ENCODE data around the gene CFDP1.

DNA sequence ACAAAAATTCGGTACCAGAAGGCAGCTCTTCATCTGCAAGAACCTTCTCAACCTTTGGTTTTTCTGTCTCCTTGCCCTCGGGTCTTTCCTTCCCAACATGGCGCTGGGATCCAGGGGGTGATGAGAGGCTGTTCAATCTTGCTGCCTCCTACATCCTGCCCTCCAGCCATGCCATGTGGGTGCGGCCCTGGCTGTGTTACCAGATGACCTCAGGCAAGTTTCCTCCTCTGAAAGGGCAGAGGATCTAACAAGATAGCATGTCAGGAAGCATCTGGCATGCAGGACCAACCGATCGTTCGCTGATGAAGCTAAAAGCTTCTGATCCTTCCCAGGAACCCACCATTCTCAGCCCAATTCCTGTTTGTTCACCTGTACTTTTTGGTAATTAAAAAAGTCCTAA lies 145.1 kb downstream of the CFDP1 start:
- no peak for TF ChIP-seq CTCF (IDR thresholded peaks at IDR 0.05; ENCODE audit: poor library complexity)
- no peak for TF ChIP-seq EZH2 (IDR thresholded peaks at IDR 0.05; ENCODE audit: borderline replicate concordance)
- TF ChIP-seq EZH2phosphoT487 (IDR thresholded peaks at IDR 0.05; ENCODE audit: low read depth, severe bottlenecking, unreplicated experiment), result no peak

All from hepatocyte (in vitro differentiated cells).